NCI-H1048 (cell line): ENCODE results near the gene EMD.
"Not testable (repeated sequence)": the region's sequence is repeated elsewhere in the genome, so short reads cannot be mapped to it uniquely, and the experiment has no call there.

Experiments used
- DNase-seq: peaks from one replicate; lab custom pipeline; 2025; lab: John Stamatoyannopoulos, UW

EMD gene

DNA sequence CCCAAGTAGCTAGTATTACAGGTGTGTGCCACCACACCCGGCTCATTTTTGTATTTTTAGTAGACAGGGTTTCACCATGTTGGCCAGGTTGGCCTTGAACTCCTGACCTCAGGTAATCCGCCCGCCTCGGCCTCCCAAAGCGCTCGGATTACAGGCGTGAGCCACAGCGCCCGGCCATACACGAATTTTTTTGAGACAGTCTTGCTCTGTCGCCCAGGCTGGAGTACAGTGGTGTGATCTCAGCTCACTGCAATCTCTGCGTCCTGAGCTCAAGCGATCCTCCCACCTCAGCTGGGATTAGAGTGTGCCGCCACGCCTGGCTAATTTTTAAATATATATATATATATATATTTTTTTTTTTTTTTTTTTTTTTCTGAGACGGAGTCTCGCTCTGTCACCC, 17.3 kb downstream of the EMD start:
- not testable (repeated sequence) for DNase-seq

DNA sequence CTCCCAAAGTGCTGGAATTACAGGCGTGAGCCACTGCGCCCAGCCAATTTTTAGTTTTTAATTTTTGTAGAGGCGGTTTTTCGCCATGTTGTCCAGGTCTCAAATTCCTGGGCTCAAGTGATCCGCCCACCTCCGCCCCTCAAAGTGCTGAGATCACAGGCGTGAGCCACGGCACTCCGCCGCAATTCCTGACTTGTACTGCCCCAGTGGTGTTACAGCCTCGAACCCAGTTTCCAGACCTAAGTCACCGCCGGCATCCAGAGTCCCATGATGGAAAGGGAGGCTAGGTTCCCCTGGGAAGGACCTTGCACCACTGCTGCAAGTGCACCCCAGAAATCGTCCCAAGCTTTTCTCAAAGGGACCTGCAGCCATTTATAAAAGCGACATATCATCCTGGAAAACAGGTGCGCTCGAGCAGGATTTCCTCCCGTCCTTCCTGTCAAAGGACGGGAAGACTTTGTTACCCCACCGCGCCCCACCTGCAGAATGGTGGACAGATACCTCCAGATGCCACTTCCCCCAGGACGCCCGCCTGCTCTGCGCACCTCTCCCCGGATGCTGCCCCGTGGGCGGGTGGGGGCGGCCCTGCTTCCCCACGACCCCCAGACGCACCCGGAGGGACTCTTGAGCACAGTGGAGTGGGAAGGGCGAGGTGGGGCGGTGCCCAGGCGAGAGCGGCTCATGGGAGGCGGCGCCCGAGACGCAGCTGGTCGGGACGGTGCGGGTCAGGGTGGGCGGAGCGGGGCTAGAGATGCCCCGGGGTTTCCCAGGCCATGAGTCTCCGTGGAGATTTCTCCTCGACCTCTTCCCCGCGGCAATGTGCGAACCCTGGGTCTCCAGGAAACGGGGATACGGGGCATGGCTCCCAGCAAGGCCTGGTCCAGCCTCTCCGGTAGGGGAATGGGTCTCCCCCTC, 18.1 kb downstream of the EMD start:
- DNase-seq: no peak

DNA sequence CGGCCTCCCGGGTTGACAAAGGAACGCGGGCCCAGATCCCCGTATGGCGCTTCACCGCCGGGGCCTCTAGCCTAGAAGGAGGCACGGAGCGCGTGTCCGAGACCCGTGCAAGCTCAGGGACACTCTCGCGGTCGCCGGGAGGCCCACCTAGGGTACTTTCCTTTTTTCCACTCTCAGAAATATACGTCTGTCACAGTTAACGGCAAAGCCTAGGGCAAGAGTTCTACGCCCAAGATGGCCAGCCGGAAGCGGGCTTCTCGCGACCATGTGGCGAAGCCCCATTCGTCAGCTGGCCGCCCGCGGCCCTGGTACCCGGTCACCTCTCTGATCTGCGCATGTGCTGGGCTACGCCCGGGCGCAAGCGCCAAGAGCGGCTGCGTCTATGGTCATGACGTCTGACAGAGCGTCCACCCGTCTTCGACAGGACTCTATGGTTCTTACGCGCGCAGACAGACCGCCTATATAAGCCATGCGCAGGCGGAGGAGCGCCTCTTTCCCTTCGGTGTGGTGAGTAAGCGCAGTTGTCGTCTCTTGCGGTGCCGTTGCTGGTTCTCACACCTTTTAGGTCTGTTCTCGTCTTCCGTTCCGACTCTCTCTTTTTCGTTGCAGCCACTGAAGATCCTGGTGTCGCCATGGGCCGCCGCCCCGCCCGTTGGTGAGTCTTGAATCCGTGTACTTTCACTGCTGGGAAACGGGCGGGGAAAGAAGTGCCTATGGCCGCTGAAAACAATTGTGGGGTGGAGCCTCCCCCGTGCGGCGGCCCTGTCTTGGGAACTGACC, 19.0 kb downstream of the EMD start, which contains the start of gene RPL10:
Gene RPL10, plus strand, starts transcription at position 490 of the 780 bp plus-strand sequence. Its CDS starts 143 bp downstream, at position 633.
- peak; percentile 75 for DNase-seq

DNA sequence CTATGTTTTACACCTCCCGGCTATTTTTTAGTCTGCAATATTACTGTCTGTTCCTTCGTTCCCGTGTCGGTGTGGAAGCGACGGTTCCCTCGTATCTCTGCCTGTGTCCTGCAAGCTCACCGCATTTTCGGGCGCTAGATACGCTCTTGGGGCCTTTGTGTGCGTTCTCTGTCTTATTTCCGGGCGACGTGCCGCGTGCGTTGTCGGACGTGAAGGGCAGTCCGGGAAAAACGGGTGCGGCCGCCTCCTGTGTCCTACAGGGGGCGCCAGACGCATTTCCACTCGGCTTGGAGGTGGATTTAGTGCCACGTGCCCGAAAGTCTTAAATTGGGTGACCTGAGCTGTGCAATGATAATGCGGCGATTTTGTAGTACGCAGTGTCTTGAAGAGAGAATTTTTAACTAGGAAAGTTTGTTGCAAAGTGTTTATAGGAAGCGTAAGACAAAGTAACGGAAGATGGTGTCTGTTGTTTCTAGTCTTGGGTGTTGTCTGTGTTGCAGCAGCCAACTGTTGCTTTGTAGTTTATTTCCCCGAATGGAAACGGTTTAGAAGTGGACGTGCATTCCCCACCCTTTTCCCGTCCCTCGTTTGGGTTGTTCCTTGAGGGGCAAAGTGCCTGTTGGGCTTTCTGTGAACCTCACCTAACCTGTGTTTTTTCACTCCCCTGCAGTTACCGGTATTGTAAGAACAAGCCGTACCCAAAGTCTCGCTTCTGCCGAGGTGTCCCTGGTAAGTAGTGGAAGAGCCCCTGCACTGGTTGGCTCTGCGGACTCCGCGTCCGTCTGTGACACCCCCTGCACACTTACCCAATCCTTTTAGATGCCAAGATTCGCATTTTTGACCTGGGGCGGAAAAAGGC, 19.8 kb downstream of the EMD start:
- no peak for DNase-seq

DNA sequence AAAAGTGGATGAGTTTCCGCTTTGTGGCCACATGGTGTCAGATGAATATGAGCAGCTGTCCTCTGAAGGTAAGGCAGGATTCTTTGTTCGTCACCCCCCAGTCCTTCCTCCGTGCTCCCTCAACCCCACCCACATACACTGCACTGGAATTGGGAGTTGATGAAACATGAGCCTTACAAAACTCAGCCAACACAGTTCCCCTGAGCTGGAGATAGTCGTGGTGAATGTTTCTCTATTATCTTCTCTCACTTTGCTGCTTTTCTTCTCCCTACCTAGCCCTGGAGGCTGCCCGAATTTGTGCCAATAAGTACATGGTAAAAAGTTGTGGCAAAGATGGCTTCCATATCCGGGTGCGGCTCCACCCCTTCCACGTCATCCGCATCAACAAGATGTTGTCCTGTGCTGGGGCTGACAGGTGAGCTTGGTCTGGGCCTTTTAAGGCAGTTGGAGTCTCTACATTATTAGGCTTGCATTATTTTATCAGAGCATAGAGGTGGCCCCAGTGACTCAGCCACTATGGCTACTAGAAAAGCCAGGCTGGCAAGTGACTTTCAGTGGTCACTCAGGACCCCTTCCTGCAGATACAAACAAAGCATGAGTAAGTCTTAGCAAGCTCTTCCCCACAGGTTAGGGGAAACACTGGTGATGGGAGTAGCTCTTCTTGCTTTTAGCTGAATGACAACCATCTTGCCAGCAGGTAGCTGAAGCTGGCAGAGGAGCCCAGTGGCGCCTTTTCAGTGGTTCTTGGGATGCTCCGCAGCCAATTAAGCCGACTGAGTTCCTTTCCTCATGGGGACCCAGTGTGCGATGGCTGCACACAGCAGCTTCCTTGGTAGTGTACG, 20.7 kb downstream of the EMD start:
- no peak for DNase-seq

DNA sequence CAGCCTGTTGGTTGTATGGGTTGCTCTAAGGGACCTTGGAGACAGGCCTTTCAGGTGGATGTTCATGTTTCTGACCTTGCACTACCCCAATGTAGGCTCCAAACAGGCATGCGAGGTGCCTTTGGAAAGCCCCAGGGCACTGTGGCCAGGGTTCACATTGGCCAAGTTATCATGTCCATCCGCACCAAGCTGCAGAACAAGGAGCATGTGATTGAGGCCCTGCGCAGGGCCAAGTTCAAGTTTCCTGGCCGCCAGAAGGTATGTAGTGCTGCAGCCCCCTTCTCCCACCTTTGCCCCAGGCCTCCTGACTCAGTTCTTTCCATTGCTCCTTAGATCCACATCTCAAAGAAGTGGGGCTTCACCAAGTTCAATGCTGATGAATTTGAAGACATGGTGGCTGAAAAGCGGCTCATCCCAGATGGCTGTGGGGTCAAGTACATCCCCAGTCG, 21.3 kb downstream of the EMD start:
- DNase-seq: not testable (repeated sequence)

DNA sequence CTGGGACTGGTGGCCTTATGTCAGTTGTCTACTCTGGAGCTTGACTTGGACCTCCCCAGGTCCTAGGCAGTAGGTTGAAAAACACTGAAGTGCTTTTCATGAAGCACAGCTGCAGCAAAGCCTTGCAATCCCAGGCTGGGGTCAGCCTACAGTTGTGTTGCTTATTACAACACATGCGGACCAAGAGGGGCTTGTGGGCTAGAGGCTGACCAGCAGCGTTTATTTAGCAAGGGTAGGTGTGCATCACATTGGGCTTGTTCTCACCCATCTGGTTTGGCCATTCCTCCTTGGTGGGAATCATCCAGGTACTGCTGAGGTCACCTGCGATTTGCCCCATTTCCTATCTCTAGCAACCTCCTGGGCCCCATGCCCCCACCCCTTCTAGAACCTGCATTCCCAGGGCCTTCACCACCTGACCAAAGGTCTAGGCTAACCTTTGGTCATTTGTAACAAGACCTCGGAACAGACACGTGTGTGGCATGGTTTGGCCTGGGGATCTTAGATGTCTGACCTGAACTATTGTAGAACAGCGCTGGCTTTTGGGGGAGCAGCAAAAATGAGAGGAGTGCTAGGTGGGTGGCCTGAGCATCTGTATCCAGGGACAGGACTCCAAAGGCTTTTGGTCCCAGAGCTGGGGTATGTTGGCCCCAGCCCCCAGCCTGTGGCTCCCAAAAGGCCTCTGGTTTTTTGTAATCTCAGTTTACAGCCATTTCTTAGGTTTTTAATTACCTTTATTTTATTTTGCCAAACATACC, 22.1 kb downstream of the EMD start:
- no peak for DNase-seq

DNA sequence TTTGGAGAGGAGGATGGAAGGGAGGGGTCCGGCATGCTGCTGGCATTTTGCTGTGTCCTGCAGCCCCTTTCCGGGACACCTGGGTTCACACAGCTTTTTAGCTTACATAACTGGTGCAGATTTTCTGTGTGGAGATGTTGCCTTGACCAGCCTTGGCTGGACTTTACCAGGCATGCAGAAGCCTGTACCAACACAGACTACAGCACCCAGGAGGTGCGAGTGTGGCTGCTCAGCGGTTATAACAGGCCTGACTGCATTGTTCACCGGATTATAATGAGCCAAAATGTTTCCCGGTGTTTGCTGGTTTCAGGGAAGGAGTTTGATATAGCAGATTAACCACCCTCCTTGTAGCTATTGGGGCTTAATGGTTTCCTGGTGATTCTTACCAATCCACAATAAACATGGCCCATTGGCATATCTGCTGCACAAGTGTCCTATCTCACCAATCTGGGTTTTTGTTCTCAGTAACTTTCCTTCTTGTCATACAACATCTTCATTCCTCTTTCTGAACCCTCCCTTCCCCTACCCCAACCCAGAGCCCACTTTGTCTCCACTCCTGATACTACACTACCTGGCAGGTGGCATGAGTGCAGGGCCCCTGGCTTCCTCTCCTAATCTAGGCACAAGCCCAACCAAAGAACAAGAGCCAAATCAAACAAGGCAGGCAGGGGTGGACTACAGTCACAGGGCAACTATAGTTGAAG, 23.0 kb downstream of the EMD start:
- DNase-seq: no peak

DNA sequence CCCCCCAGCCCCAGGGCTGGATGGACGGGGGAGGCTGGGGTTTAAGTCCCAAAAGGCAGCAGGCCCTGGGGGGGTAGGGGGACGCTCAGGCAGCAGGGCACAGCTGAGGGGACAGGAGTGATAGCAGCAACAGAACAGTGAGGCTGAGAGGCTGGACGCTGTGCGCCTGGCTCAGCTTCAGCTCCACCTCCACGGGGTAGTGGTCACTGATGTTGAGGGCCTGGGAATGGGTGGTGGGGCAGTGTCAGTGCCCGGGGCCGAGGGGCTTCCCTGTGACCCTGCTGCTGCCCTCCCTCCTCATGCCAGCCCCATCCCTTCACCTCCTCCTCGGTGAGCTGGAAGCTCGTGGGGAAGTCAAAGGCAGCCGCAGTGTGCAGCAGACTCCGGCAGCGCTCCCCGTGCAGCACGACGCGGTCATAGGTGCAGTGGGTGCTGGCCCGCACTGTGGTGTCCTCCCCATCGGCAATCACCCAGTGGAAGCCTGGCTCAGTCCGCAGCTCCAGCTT, 23.6 kb downstream of the EMD start:
- DNase-seq: no peak

DNA sequence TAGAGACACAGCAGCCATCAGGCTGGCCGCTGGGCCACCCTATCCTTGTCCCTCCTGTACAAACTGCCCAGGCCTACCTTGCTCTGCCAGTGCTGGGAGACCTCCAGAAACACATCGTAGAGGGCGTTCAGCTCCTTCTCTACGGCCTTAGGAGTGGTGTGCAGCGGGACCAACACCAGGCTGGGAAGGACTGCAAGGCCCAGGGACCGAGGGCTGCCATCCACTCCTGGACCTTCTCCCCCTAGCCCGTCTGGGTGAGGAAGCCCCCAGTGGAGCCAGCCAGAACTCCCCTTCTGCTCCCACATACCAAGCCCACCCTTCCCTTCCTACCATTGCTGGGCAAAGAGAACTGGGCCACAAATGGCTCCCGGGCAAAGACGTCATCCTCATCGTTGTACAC, 24.1 kb downstream of the EMD start:
- DNase-seq: no peak

DNA sequence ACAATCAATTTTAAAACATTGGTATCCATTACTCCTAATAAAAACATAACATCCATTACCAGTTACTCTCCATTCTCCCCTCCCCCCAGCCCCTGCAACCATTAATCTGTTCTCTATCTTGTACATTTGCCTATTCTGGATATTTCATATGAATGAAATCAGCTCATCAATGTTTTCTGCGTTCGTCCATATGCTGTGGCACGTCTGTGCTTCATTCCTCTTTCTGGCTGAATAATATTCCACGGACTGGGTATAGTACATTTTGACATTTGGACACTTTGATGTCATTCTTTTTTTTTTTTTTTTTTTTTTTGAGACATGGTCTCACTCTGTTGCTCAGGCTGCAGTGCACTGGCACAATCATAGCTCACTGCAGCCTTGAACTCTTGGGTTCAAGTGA, 24.8 kb downstream of the EMD start:
- no peak for DNase-seq

DNA sequence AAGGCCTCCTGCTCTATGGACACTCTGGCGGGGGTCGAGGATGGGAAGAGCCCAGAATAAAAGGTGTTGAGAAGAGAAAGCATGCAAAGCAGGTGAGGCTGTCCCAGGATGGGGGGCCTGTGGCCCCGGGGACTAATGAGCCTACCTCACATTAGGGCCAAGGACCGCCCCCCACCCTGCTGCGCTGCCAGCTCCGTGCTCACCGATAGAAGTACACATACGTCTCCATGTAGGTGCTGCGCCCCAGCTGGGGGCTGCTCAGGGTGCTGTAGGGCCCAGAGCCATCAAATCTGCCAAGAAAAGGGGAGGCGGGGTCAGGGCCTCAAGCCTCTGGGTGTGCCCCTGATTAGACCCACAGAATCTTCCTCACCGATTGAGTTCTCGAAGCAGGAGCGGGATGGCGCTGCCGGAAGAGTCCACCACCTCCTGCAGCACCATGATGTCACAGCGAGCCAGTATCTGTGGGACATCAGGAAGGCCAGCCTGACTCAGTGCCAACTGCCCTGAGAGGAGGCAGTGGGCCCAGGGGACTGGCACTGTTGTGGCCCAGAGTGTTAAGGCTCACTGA, 25.6 kb downstream of the EMD start:
- DNase-seq: no peak

DNA sequence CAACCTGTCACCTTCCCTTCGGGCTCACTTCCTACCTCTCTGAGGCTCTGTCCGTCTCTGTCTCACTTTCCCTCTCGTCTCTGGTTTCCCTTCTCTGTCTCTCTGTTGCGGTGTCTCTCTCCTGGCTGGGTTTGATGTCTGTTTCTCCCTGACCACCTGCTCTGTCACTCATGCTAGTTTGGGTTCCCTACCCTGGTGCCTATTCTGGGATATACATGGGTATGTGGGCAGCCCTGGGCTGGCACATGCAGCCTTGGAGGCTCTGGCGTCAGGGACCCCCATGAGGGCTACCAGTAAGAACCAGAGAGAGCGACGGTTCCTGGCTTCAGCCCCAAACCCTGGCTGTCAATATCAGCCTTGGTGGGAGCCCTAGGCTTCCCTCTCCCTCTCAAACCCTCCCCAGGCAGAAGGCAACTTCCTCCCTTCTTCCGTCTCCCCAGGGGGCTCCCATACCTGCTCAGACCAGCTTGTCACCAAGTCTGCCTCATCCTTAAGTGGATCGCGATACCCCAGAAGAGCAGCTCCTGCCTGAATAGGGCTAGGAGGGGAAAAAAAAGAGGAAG, 29.6 kb downstream of the EMD start:
- DNase-seq: no peak

DNA sequence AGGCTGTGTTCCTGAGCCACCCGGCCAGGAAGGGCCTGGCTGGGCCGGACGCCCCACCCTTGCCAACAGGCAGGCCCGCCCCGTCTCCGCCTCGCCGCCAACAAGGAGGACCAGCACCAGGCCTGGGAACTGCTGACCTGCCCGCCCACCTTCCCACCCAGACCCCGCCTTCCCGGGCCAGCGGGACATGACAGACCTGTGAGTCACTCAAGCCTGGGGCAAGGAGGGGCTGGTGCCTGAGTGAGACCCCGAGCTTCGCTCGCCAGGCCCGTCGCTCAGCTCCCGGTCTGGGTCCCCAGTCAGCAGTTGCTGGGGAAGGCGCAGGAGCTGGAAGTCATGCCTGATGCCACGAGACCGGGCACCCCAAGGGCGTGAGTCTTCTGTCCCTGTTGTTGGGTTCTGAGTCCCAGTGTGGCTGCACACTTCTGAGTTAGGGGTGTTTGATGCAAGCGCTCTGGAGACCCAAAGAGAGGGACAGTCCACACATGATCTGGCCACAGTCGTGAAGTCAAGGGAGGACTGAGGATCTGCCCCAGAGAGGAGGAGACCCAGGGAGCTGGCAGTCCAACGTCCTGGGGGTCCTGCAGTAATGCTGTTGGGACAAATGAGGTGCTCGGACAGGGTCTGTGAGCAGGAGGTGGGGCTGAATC, 30.3 kb downstream of the EMD start, which contains the start of gene DNASE1L1:
Gene DNASE1L1, minus strand, starts transcription at position 33 of the 650 bp plus-strand sequence. CDS start 3,686 bp downstream, outside the sequence.
- DNase-seq: no peak

DNA sequence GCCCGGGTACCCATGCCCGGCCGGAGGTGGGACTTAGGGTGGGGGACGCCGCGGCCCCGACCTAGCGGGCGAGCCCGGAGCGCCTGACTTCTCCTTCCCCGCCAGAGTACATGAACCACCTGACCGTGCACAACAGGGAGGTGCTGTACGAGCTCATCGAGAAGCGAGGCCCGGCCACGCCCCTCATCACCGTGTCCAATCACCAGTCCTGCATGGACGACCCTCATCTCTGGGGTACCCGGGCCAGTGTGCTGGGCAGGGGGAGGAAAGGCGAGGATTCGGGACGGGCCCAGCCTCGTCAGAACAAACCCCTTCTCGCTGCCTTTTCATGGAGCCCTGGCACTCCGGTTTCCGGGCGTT, 32.9 kb downstream of the EMD start:
- peak; percentile 5 for DNase-seq

DNA sequence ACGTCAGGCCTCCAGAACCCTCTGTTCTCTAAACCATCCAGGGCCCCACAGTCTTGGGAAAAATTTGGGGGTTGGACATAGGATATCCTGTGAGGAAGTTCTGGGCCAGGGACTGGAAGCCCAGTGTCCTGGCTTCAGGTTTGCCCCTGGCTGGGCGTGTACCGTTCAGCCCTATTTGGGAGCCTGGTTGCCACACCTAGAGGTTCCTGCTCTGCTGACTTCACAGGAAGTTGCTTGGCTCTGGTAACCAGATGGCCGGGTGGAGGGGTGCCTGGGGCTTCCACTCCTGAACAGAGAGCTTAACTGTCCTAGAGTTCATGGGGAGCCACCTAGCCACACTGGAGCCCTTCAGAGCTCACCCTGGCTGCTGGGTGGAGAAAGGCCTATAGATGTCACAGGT, 33.4 kb downstream of the EMD start:
- no peak for DNase-seq

DNA sequence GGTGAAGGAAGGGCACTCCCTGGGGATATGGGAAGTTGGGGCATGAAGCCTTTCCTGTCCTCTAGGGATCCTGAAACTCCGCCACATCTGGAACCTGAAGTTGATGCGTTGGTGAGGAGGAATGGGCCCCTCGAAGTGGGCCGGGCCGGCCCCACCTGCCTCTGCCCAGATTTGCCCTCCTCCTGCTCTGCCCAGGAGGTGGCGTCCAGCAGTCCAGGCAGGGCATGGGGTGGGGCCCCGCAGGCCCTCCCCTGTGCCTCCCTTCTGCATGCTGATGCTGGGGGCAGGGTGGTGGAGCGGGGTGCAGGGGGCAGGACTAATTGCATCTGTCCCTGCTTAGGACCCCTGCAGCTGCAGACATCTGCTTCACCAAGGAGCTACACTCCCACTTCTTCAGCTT, 34.0 kb downstream of the EMD start:
- no peak for DNase-seq

DNA sequence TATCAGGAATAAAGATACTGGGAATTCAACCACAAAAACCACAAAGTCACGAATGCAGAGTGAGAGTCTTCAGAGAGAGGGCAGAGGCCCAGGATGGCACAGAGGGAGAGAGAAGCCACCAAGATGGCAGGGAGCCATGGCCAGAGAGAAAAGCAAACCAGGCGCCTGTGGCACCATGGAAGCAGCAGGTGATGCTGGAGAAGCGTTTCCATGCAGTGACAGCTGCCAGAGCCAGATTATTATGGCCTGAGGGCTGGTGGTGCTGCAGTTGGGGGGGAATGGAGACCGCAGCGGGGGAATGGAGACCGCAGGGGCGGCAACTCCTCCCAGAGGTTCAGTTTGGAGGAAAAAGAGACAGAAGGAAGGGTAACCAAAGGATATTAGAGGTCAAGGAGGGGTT, 38.1 kb downstream of the EMD start:
- no peak for DNase-seq
